Measurements from ENCODE around the gene ERN1.
"Not testable (repeated sequence)": the region's sequence is repeated elsewhere in the genome, so short reads cannot be mapped to it uniquely, and the experiment has no call there.

DNA sequence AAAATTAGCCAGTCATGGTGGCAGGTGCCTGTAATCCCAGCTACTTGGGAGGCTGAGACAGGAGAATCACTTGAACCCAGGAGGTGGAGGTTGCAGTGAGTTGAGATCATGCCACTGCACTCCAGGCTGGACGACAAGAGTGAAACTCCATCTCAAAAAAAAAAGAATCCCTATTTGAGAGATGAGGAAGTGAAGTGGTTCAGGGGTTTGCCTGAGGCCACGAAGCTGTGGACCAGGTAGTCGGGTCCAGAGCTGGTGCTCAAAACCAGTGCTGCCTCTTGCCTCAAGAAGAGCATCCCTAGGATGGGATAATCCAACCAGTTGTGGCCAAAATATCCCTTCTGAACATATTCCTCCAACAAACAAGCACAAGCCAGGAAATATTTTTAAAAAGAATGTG lies 37.7 kb upstream of the ERN1 start:
- not testable (repeated sequence) for TF ChIP-seq EZH2 (IDR thresholded peaks at IDR 0.05; ENCODE audit: borderline replicate concordance, low read depth, low read length, severe bottlenecking)
- TF ChIP-seq, protein P1, sequence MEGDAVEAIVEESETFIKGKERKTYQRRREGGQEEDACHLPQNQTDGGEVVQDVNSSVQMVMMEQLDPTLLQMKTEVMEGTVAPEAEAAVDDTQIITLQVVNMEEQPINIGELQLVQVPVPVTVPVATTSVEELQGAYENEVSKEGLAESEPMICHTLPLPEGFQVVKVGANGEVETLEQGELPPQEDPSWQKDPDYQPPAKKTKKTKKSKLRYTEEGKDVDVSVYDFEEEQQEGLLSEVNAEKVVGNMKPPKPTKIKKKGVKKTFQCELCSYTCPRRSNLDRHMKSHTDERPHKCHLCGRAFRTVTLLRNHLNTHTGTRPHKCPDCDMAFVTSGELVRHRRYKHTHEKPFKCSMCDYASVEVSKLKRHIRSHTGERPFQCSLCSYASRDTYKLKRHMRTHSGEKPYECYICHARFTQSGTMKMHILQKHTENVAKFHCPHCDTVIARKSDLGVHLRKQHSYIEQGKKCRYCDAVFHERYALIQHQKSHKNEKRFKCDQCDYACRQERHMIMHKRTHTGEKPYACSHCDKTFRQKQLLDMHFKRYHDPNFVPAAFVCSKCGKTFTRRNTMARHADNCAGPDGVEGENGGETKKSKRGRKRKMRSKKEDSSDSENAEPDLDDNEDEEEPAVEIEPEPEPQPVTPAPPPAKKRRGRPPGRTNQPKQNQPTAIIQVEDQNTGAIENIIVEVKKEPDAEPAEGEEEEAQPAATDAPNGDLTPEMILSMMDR (IDR thresholded peaks at IDR 0.05; ENCODE audit: borderline replicate concordance, extremely low read depth, low read length, poor library complexity, severe bottlenecking) = not testable (repeated sequence)

Measured in DND-41 (cell line).